HG02870 (cell line): ENCODE data around the gene PIGQ.

Experiments used
- ATAC-seq: cut with Tn5 transposase; IDR thresholded peaks from one replicate; pipeline ENCODE4 v1.9.1; 2021; ENCODE audit warnings: mild to moderate bottlenecking, moderate library complexity; ENCODE audit not compliant: unreplicated experiment

PIGQ gene

GRCh38 chr16:554640-555365, 15.0 kb upstream of the PIGQ start:
- ATAC-seq, result no peak

GRCh38 chr16:555528-556473, 14.0 kb upstream of the PIGQ start:
- no peak for ATAC-seq

GRCh38 chr16:556474-557173, 13.1 kb upstream of the PIGQ start:
- ATAC-seq, result no peak

DNA sequence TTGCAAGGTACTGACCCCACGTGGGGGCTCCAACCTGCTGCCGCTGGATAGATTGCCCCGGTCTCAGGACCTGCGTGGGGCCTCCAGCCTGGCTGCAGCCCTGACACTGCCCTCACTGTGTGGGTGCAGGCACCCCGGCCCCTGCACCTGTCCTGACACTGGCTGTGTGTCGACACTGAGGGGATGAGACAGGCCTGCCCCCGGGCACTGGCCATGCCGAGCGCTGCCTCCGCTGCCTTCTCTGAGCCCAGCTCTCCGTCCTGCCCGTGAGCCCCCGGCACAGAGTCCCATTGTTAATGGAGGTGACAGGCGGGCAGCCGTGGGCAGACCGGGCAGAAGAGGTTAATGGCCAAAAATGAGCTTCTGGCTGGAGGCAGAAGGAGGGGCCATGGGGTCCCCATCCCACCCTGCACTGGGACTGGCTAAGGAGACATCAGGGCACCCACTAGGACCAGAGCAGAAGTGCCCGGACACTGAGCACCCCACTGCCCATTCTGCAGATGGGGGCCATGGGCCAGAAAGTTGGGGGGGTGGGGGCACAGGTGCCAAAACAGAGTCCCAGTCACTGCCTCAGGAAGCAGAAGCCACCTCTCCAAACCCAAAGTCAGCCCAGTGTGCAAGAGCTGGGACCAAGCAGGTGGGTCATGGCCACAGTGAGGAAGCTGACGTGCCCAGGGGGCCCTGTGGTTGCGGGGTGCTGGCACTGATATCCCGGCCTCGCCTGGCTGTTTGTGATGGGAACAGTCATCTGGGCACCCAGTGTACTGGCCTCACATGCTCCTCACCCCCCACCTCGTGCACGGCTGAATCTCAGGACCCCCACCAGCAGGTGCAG, 12.1 kb upstream of the PIGQ start:
- no peak for ATAC-seq

DNA sequence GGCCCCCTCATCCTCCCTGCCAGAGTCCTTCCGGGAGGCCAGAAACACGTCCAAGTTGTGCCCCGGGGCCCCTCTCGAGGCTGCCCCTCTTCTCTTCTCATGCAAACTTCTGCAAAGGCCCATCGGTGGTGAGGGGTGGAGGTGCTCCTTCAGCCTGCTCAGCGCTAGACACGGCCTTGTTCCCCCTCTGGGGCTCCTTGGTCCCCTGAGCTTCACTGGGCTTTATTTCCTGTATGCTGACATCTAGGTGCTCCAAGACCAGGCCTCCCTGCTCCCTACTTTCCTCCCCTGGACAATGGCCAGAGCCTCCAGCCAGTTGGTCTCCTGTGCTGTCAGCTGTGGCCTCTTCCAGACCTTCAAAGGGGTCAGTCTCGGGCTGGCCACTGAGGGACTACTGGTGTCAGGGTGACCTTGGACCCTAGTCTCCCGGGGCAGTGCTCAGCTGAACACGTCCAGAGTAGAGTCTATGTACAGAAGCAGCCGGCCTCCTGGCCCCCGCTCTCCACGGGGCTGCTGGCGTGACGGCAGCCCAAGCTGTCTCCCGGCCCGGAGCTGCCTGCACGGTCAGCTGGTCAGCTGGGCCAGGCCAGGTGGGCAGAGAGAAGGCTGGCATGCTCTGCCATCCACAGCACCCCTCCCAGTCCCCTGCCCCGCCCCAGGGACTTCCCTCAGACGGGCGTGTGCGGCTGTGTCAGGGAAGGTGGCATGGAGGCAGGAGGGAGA, 11.3 kb upstream of the PIGQ start:
- ATAC-seq, result no peak

- no peak for ATAC-seq
Observed at GRCh38 chr16:559021-559380, 10.8 kb upstream of the PIGQ start.

DNA sequence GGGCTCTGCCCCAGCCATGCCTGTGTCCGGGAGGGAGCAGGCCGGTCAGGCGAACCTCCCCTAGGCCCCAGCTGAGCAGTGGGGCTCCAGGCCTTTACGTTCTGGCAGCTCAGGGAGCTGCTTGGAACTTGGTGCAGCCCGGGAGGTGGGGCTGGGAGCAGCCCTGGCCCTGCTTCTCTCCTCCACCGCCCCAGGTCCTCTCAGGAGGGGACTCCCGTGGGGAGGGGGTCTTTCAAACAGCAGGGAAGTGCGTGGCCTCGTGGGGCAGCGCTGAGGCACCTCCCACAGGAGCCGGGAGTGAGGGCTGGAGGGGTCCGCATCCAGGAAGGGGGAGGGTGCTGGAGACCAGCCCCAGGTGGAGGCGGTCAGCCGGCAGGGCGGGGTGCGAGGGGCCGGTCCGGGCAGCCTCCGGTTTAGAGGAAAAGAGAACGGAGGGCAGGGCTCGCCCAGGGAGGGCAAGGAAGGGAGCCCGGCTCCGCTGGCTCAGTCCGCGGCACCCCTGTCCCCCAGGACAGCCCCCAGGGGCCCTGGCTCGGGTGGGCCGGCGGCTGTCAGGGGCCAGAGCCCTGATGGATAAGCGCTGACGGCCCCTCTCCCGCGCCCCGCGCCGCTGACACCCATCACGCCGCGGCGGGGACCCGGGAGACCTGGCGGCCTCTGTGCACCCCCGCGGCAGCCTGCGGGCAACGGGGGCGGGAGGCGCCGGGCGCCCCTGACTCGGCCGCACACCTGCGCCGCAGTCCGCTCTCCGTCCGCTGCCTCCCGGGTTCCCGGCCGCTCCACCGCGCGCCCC, 10.2 kb upstream of the PIGQ start:
- ATAC-seq, result no peak

GRCh38 chr16:560204-560700, 9.5 kb upstream of the PIGQ start, which contains the start of gene PRR35:
TSS of gene PRR35 (plus strand) at chr16:560394. CDS start at chr16:563295, 2,901 bp downstream.
- ATAC-seq, result no peak

GRCh38 chr16:560701-561412, 8.9 kb upstream of the PIGQ start:
- no peak for ATAC-seq

DNA sequence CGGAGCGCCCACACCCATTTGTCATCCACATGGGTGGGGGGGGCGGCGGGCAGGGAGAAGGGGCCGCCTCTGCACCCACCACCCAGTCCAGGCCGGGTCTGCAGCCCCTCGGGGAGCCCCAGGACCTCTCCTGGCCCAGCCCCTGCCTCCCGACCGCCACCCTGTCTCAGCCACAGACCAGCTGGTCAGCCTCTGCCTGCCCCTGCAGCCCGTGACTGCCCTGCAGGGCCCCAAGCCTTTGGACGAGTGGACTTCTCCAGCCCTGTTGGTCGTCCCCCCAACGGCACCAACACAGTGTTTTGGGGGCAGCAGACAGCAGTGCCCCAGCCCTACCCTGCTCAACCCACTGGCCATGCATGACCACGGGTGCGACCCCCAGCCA, 8.4 kb upstream of the PIGQ start:
- no peak for ATAC-seq

GRCh38 chr16:561957-562938, 7.5 kb upstream of the PIGQ start:
- no peak for ATAC-seq

- ATAC-seq, result no peak
Observed at GRCh38 chr16:563072-563644, 6.6 kb upstream of the PIGQ start.

DNA sequence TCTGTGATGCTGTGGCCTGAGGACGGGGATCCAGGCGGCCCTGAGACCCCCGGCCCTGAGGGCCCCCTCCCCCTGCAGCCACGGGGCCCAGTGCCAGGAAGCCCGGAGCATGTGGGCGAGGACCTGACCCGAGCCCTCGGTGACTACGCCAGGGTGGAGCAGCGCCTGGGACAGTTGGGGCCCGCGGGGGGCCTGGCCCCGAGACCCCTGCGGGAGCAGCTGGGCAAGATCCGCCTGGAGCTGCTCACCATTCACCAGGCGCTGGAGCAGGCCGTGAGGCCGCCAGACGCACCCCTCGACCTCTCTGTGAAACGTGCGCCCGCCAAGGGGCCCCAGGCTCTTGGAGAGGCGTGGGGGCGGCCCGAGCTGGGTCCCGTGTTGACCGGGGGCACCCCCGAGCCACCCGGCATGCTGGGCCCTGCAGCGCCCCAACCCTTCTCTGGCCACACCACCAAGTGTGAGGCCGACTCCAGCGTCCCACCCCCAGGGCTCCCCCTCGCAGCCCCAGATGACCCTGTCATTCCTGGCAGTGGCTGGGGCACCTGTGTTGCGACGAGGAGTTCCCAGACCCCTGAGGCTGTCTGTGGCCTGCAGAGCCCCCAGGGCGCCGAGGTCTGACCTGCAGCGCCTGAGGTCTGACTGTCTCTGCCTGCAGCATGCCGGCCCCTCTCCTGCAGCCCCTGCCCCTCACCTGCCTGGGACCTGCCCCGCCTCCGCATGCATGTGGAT, 4.9 kb upstream of the PIGQ start:
- no peak for ATAC-seq

DNA sequence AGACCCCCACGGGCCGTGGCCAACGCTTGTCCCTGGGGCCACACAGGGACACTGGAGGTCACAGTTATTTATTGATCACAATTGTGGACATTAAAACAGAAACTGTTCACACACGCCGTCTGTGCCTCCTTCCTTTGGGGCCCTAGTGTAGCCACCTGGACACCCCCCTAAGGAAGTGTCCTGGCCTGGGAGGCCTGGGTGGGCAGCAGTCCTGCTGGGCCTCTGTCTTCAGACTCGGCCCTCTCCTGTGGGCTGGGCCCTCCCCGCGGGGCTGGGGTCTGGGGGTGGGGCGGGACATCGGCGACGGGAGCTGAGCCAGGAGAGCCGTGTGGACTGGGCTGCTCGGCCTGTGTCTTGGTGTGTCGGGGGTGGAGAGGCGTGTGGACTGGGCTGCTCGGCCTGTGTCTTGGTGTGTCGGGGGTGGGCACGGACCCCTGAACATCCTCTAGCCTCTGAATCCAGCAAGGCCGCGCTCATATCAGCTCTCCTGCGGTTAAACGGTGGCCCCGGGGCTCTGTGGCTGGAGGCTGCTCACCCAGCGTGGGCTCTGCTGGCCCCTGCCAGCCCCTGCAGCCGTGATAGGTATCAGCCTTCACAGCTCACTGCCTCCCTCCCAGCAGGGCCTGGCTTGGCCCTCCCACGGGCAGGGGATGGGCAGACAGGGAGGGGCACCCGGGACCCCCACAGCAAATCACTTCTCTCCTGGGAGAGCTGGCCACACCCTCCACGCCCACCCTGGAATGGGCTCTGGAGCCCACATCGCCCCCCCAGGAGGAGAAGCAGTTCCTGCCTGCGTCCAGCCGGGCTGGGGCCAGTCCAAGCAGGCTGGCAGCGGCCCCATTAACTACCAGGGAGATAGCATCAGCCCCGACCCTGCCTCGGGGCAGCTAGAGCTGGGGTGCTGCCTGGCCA, 4.1 kb upstream of the PIGQ start:
- ATAC-seq, result no peak
